KMS-11 (cell line): ENCODE measurements around the gene USP3.

ENCODE experiments used
- H2AFZ ChIP-seq: fragments of 200-600 bp; sonication (generic); 2 replicates; pipeline ENCODE4 v1.6.1; 2016; ENCODE audit warnings: antibody characterized with exemption, mixed run types, low read depth
- H3K27ac ChIP-seq: fragments of 200-600 bp; sonication (generic); 2 replicates; pipeline ENCODE4 v1.6.1; 2016; ENCODE audit warnings: mild to moderate bottlenecking, mixed run types
- H3K27me3 ChIP-seq: fragments of 200-600 bp; sonication (generic); 2 replicates; pipeline ENCODE4 v1.6.1; 2017; ENCODE audit warnings: mild to moderate bottlenecking, low read depth, mixed run types, moderate library complexity; ENCODE audit not compliant: insufficient read depth
- H3K36me3 ChIP-seq: fragments of 200-600 bp; sonication (generic); 2 replicates; pipeline ENCODE4 v1.6.1; 2017; ENCODE audit warnings: mild to moderate bottlenecking, mixed run types; ENCODE audit not compliant: insufficient read depth
- H3K4me1 ChIP-seq: fragments of 200-600 bp; sonication (generic); 2 replicates; pipeline ENCODE4 v1.6.1; 2016; ENCODE audit warnings: mild to moderate bottlenecking, low read depth, mixed run types; ENCODE audit not compliant: poor library complexity, severe bottlenecking
- H3K4me2 ChIP-seq: fragments of 200-600 bp; sonication (generic); 2 replicates; pipeline ENCODE4 v1.7.0; 2016; ENCODE audit warnings: mild to moderate bottlenecking, mixed run types
- H3K4me3 ChIP-seq: fragments of 200-600 bp; sonication (generic); IDR thresholded peaks from 2 replicates; pipeline ENCODE4 v1.6.1; 2017; ENCODE audit warnings: low read depth, low read length, mixed read lengths; ENCODE audit not compliant: insufficient read depth
- H3K79me2 ChIP-seq: fragments of 200-600 bp; sonication (generic); 2 replicates; pipeline ENCODE4 v1.6.1; 2016; ENCODE audit warnings: low read depth, mixed run types; ENCODE audit not compliant: insufficient read depth
- H3K9ac ChIP-seq: fragments of 200-600 bp; sonication (generic); 2 replicates; pipeline ENCODE4 v1.6.1; 2016; ENCODE audit warnings: mild to moderate bottlenecking, mixed run types
- H4K20me1 ChIP-seq: fragments of 200-600 bp; sonication (generic); 2 replicates; pipeline ENCODE4 v1.6.1; 2016; ENCODE audit warnings: mild to moderate bottlenecking, mixed run types; ENCODE audit not compliant: insufficient read depth
- TF ChIP-seq, protein P1 (sequence below): fragments of 200-600 bp; sonication (generic); conservative IDR thresholded peaks from 2 replicates; pipeline ENCODE4 v1.6.1; 2017; ENCODE audit warnings: low read depth, mild to moderate bottlenecking, antibody characterized with exemption, low read length, moderate library complexity, mixed read lengths

Gene USP3

DNA sequence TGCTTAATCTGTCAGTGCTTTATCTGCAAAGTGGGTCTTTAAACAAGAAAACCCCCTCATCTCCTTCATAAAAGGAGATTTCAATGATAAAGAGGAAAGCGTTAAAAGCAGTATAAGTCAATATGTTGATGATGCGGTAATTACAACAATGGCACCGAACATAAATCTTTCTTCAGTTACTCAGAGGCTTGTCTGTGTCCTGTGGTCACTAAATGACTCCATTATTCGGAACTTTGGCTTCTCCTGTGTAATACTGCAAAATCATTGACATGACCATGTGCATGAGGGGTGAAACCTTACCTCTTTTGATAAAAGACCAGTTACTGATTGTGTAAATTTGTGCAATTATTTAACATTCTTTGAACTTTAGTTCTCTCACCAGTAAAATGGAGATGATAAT lies 4.8 kb upstream of the USP3 start:
- Histone ChIP-seq H2AFZ (no peak overlapping the region), H4K20me1 (no peaks in the 10 kb centered on the region), H3K79me2 (no peaks in the 10 kb centered on the region), H3K9ac (no peak overlapping the region), H3K27ac (no peak overlapping the region), H3K36me3 (no peaks in the 10 kb centered on the region), H3K4me1 (peaks cover 18% of the 10 kb centered on the region), H3K4me2 (no peak overlapping the region), H3K4me3 (no peak overlapping the region), H3K27me3 (no peaks in the 10 kb centered on the region)
- TF ChIP-seq, protein P1, sequence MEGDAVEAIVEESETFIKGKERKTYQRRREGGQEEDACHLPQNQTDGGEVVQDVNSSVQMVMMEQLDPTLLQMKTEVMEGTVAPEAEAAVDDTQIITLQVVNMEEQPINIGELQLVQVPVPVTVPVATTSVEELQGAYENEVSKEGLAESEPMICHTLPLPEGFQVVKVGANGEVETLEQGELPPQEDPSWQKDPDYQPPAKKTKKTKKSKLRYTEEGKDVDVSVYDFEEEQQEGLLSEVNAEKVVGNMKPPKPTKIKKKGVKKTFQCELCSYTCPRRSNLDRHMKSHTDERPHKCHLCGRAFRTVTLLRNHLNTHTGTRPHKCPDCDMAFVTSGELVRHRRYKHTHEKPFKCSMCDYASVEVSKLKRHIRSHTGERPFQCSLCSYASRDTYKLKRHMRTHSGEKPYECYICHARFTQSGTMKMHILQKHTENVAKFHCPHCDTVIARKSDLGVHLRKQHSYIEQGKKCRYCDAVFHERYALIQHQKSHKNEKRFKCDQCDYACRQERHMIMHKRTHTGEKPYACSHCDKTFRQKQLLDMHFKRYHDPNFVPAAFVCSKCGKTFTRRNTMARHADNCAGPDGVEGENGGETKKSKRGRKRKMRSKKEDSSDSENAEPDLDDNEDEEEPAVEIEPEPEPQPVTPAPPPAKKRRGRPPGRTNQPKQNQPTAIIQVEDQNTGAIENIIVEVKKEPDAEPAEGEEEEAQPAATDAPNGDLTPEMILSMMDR, result no peak

DNA sequence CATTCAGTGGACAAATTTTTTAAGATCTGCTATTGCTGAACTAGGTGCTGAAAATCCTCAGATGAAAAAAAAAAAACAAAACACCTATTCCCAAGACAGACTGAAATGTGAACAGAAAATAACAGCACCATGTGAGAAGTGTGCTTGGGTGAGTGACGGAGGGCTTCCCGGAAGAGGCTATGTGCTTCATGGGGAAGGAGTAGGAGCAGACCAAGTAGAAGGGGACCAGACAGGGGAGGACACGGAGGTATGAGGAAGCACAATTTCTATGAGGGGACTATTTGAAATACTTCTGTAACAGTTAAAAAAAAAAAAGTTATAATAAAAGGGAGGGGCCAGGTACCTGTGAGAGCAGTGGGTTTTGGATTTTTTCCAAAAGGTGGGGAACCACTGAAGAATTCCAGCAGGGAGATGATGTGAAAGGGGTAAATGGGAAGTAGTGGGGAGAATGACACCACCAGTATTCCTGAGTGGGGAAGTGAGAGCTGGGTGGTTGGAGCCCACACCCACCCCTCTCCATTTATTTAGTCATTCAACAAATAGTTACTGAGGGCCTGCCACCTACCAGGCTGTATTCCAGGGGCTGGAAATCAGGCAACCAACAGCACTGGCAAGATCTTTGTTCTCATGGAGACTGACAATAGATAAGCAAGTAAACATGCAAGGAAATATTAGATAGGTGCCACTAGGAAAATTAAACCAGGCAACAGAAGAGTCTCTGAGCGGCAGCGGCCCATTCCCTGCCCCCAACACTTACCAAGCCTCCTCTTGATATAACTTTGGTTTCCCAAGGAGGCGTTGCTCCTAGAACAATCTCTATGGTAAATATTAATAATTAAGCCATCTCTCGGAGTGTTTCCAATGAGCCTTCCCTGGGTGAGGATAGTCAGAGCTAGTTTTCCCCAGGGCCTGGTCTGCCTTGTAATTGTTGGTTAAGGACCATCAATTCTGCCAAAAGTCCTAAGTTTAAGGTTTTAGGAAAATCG lies 3.8 kb upstream of the USP3 start:
- Histone ChIP-seq H3K79me2 (peaks cover 4% of the 10 kb centered on the region; the same call in 1 of the 2 replicates), H3K9ac (no peak overlapping the region), H3K36me3 (no peaks in the 10 kb centered on the region), H3K27me3 (no peaks in the 10 kb centered on the region), H2AFZ (no peak overlapping the region), H3K4me1 (peaks cover 18% of the 10 kb centered on the region), H3K4me3 (no peak overlapping the region), H4K20me1 (no peaks in the 10 kb centered on the region), H3K27ac (no peak overlapping the region), H3K4me2 (no peak overlapping the region)
- TF ChIP-seq, protein P1, result no peak

DNA sequence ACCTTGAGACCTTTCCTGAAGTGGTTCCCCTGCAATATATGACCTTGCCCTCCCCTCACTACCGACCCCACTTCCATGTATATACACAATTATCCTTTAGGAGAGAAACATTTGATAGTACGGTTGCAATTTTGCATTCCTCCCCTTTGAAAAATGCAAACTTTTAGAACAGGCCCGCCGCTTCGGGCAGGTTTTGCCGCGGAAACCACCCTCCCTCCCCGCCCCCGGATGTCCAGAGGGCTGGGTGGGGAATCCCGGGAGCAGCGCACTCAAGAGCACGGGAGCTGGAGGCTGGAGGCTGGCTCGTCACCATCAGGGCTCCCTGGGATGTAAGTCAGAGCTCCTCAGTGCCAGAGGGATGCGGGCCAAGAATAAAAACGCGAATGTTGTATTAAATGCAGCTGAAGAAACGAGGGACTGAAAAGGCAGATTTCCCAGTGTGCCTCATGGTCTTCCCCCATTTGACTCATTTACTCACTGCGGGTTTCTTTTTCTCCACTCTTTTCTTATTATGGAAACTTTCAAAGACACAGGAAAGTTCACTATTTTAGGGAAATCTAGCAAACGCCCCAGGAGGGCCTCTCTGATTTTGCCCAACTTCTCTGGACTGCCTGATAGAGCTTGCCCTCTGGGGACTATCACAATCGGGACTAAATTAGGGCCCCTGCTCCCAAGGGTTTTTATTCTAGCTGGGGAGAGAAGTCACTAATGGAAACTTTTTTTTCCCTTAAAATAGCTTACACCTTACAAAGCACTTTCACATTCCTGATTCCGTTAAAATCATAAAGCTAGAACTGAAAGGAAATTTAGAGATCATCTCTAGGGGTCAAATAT lies 2.9 kb upstream of the USP3 start:
- H3K4me1 ChIP-seq, result peaks cover 23% of the 10 kb centered on the region
- H2AFZ ChIP-seq, result no peak overlapping the region
- no peak overlapping the region for H3K4me2 ChIP-seq
- H3K36me3 ChIP-seq, result no peaks in the 10 kb centered on the region
- peaks cover 6% of the 10 kb centered on the region; the same call in 1 of the 2 replicates for H4K20me1 ChIP-seq
- TF ChIP-seq, protein P1, result no peak
- H3K79me2 ChIP-seq, result peaks cover 13% of the 10 kb centered on the region
- H3K27me3 ChIP-seq, result no peaks in the 10 kb centered on the region
- no peak overlapping the region for H3K27ac ChIP-seq
- no peak overlapping the region for H3K4me3 ChIP-seq
- no peak overlapping the region for H3K9ac ChIP-seq

DNA sequence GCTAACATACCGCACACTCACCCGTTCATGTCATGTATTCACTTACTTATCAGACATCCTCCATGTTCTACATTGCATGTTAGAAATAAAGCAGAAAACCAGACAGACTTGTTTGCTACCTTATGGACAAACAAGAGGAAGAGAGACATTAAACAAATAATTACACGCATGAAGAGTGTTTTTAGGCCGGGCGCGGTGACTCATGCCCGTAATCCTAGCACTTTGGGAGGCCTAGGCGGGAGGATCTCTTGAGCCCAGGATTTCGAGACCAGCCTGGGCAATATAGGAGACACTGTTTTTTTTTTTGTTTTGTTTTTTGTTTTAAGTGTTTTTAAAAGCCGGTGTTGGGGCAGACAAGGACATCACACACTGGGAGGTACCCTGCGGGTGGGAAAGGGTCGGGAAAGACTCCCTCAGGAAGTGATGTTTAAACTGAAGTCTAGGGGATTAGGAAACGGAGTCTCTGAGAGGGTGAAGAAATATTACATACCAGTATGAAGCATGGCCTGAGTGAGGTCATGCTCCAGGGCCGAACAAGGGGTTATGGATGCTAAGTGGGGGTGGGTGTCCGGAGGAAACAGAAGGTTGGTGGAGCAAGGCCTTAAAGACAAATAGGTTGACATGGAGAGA lies 2.1 kb upstream of the USP3 start:
- H4K20me1 ChIP-seq, result peaks cover 11% of the 10 kb centered on the region; the same call in 1 of the 2 replicates
- H3K27ac ChIP-seq, result no peak overlapping the region
- H3K79me2 ChIP-seq, result peaks cover 21% of the 10 kb centered on the region
- no peak overlapping the region for H3K9ac ChIP-seq
- no peak overlapping the region for H3K4me3 ChIP-seq
- H3K36me3 ChIP-seq, result no peaks in the 10 kb centered on the region
- H3K4me2 ChIP-seq, result no peak overlapping the region
- no peak overlapping the region for H2AFZ ChIP-seq
- no peaks in the 10 kb centered on the region for H3K27me3 ChIP-seq
- TF ChIP-seq, protein P1, result no peak
- peaks cover 23% of the 10 kb centered on the region for H3K4me1 ChIP-seq
